ENCODE measurements around the gene TMEM140. TPM values are rescaled to one million over a fixed set of nuclear protein-coding genes. Genes with fewer than 3 reads are reported as not detected.
"Not testable (repeated sequence)": the region's sequence is repeated elsewhere in the genome, so short reads cannot be mapped to it uniquely, and the experiment has no call there.

The TMEM140 gene
- polyA plus RNA-seq (ENCODE audit: insufficient read length in 3 of 3): 10 to 100 TPM; 28.1 to 33.4 (median 30.0) TPM
- long read RNA-seq, donor 1: 0 reads
- long read RNA-seq, donor 2: 0 reads
- long read RNA-seq, donor 3, partial matches to known transcripts: 72 of 75 reads
- long read RNA-seq, donor 3, other reads (novel, unspliced or antisense): 0 of 75 reads
- long read RNA-seq, donor 4, partial matches to known transcripts: 0 of 3 reads
- long read RNA-seq, donor 4, other reads (novel, unspliced or antisense): 0 of 3 reads
- long read RNA-seq, donor 5: 0 reads
- long read RNA-seq, donor 6, transcript TMEM140-201 (2 exons, 1,997 nt): major isoform, 6 of 6 reads
- long read RNA-seq, donor 6, partial matches to known transcripts: 0 of 6 reads
- long read RNA-seq, donor 6, other reads (novel, unspliced or antisense): 0 of 6 reads
- long read RNA-seq, donor 7, transcript TMEM140-201 (2 exons, 1,997 nt): major isoform, 7 of 7 reads
- long read RNA-seq, donor 7, partial matches to known transcripts: 0 of 7 reads
- long read RNA-seq, donor 7, other reads (novel, unspliced or antisense): 0 of 7 reads
- long read RNA-seq, donor 8: 0 reads
- long read RNA-seq, donor 9, partial matches to known transcripts: 5 of 9 reads
- long read RNA-seq, donor 9, other reads (novel, unspliced or antisense): 0 of 9 reads
- long read RNA-seq, donor 10, partial matches to known transcripts: 80 of 80 reads
- long read RNA-seq, donor 10, other reads (novel, unspliced or antisense): 0 of 80 reads
- long read RNA-seq, donor 11, transcript TMEM140-201 (2 exons, 1,997 nt): major isoform, 5 of 5 reads
- long read RNA-seq, donor 11, partial matches to known transcripts: 0 of 5 reads
- long read RNA-seq, donor 11, other reads (novel, unspliced or antisense): 0 of 5 reads
- long read RNA-seq, donor 12, partial matches to known transcripts: 0 of 1 reads
- long read RNA-seq, donor 12, other reads (novel, unspliced or antisense): 0 of 1 reads
- long read RNA-seq, donor 13: 0 reads
- long read RNA-seq, donor 14, transcript TMEM140-201 (2 exons, 1,997 nt): major isoform, 7 of 7 reads
- long read RNA-seq, donor 14, partial matches to known transcripts: 0 of 7 reads
- long read RNA-seq, donor 14, other reads (novel, unspliced or antisense): 0 of 7 reads
- long read RNA-seq, donor 15: 0 reads
- long read RNA-seq, donor 16, transcript TMEM140-201 (2 exons, 1,997 nt): major isoform, 8 of 78 reads
- long read RNA-seq, donor 16, partial matches to known transcripts: 61 of 78 reads
- long read RNA-seq, donor 16, other reads (novel, unspliced or antisense): 9 of 78 reads

GRCh38 chr7:135147899-135148721 lies at the start of gene TMEM140:
Gene TMEM140 (plus strand): TSS chr7:135148072. CDS start chr7:135164442, 16,370 bp downstream.
- DNase-seq (ENCODE audit: extremely low read depth in 1 of 11, low read depth in 9 of 11, low spot score in 4 of 11): peak in 1 of 11 donors; percentile 52

GRCh38 chr7:135098391-135098790 lies 49.5 kb upstream of the TMEM140 start:
- DNase-seq (ENCODE audit: extremely low read depth in 1 of 11, low read depth in 9 of 11, low spot score in 4 of 11): no peak

- DNase-seq (ENCODE audit: extremely low read depth in 1 of 11, low read depth in 9 of 11, low spot score in 4 of 11): no peak
Observed at GRCh38 chr7:135100856-135101255, 47.0 kb upstream of the TMEM140 start.

GRCh38 chr7:135102372-135102771 lies 45.5 kb upstream of the TMEM140 start:
- no peak for DNase-seq (ENCODE audit: extremely low read depth in 1 of 11, low read depth in 9 of 11, low spot score in 4 of 11)

GRCh38 chr7:135109562-135109961 lies 38.3 kb upstream of the TMEM140 start:
- no peak for DNase-seq (ENCODE audit: extremely low read depth in 1 of 11, low read depth in 9 of 11, low spot score in 4 of 11)

- no peak for DNase-seq (ENCODE audit: extremely low read depth in 1 of 11, low read depth in 9 of 11, low spot score in 4 of 11)
Observed at GRCh38 chr7:135109976-135110375, 37.9 kb upstream of the TMEM140 start.

GRCh38 chr7:135111379-135111778 lies 36.5 kb upstream of the TMEM140 start:
- no peak for DNase-seq (ENCODE audit: extremely low read depth in 1 of 11, low read depth in 9 of 11, low spot score in 4 of 11)

GRCh38 chr7:135114622-135115021 lies 33.2 kb upstream of the TMEM140 start:
- no peak for DNase-seq (ENCODE audit: extremely low read depth in 1 of 11, low read depth in 9 of 11, low spot score in 4 of 11)

GRCh38 chr7:135117096-135117495 lies 30.8 kb upstream of the TMEM140 start:
- DNase-seq (ENCODE audit: extremely low read depth in 1 of 11, low read depth in 9 of 11, low spot score in 4 of 11): no peak

GRCh38 chr7:135121868-135122267 lies 26.0 kb upstream of the TMEM140 start:
- no peak for DNase-seq (ENCODE audit: extremely low read depth in 1 of 11, low read depth in 9 of 11, low spot score in 4 of 11)

GRCh38 chr7:135124631-135125030 lies 23.2 kb upstream of the TMEM140 start:
- DNase-seq (ENCODE audit: extremely low read depth in 1 of 11, low read depth in 9 of 11, low spot score in 4 of 11): not testable (repeated sequence)

GRCh38 chr7:135128931-135129330 lies 18.9 kb upstream of the TMEM140 start:
- no peak for DNase-seq (ENCODE audit: extremely low read depth in 1 of 11, low read depth in 9 of 11, low spot score in 4 of 11)

- no peak for DNase-seq (ENCODE audit: extremely low read depth in 1 of 11, low read depth in 9 of 11, low spot score in 4 of 11)
Observed at GRCh38 chr7:135129579-135129978, 18.3 kb upstream of the TMEM140 start.

- no peak for DNase-seq (ENCODE audit: extremely low read depth in 1 of 11, low read depth in 9 of 11, low spot score in 4 of 11)
Observed at GRCh38 chr7:135143885-135144668, 3.8 kb upstream of the TMEM140 start.

- no peak for DNase-seq (ENCODE audit: extremely low read depth in 1 of 11, low read depth in 9 of 11, low spot score in 4 of 11)
Observed at GRCh38 chr7:135147341-135147898, 452 bp upstream of the TMEM140 start.

GRCh38 chr7:135150072-135150782 lies 2.4 kb downstream of the TMEM140 start:
- no peak for DNase-seq (ENCODE audit: extremely low read depth in 1 of 11, low read depth in 9 of 11, low spot score in 4 of 11)

- no peak for DNase-seq (ENCODE audit: extremely low read depth in 1 of 11, low read depth in 9 of 11, low spot score in 4 of 11)
Observed at GRCh38 chr7:135151132-135151531, 3.3 kb downstream of the TMEM140 start.
